CD4-positive, alpha-beta T cell treated with Interleukin-2 at 100 ng/mL for 4 hours (primary cell): Measurements from ENCODE around the gene MFSD12.
A peak's percentile ranks its signal among the peaks of the same experiment; 100 is the strongest.

Experiments used
- DNase-seq: peaks from one replicate; pipeline ENCODE4 v3.0.0-alpha.2; 2020; ENCODE audit warnings: low spot score

The MFSD12 gene

DNA sequence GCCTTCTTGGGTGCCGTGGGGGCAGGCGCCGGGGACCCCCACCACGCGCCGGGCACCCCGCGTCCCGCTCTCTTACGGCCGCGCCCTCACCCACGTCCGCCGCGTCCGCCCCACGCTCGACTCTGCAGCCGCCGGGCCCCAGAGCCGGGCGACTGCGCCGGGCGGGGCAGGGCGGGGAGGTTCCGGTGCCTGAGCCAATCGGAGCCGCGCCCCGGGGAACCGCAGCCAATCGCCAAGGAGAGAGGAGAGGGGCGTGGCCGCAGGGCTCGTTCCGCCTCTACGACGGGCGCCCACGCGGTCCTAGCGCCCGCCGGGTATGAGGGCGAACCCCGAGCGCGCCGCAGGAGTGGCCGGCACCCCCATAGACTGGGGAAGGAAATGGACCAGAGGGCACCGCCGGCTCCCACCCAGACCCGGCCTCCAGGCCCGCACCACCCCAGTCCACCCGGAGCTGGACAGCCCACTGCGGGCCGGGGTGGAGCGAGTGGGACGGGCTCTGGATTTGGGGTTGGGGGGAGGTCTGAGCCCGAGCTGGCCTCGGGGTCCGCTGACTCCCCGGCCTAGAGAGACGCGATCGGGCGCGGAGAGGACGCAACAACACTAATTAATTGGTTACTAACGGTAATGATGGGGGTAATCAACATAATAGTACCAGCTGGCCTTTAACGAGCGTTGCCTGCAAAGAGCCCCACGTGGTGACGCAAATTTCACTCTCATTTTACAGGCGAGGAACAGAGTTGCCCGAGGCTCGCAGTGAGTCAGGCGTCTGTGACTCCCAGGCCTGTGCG is at the start of gene MFSD12:
TSS of gene MFSD12 (minus strand) at position 126 of the 788 bp plus-strand sequence. CDS start 183 bp downstream, outside the sequence.
- DNase-seq: peak; percentile 95

DNA sequence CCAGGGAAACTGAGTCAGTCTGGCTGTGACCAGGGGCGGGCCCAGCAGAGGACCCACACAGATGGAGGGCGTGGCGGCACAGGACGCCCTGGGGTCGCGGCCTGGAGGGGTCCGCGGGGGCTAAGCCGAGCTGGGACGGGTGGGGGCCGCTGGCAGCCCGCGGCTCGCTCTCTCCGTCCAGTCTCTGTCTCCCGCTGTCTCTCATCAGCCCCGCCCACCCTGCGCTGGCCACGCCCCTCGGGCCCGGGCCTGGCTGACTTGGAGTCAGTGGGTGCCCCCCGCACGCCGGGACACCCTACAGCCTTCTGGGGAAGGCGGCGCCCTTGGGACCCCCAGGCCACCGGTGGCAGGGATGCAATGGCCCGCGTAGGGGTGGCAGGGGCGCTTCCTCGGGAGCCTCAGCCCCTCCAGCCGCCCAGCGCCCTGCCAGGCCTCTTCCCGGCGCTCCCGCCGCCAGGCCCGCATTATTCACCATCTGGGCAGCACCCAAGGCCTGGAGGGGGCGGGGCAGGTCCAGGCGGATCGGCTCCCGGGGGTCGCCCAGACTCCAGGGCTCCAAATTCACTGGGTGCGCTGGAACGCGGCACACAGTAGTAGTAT is 49.4 kb upstream of the MFSD12 start, which contains the start of gene TBXA2R:
TSS of gene TBXA2R (minus strand) at position 186 of the 600 bp plus-strand sequence. CDS start 6,241 bp downstream, outside the sequence.
- DNase-seq: peak; percentile 32

DNA sequence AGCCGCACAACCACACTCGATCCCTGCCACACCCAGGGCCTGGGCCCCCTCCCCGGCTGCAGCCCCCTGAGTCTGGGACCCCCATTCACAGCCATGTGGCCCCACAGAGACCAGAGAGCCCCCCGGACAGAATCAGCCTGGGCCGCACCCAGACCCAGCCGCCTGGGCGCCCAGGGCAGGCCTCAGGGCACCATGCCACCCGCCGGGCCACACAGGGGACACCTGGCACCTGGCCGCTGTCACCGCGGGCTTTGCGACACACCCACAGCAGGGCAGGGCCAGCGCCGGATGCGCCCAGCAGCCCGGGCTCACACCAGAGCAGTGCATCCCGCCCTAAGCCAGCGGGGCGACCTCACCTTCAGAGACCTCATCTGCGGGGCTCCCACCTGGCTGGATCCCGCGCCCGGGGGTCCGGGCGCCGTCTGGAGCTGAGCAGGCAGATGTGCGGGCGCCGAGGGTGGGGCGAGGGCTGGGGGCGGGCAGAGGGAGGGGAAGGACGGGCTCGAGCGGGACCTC is 48.8 kb upstream of the MFSD12 start:
- DNase-seq: peak; percentile 25

DNA sequence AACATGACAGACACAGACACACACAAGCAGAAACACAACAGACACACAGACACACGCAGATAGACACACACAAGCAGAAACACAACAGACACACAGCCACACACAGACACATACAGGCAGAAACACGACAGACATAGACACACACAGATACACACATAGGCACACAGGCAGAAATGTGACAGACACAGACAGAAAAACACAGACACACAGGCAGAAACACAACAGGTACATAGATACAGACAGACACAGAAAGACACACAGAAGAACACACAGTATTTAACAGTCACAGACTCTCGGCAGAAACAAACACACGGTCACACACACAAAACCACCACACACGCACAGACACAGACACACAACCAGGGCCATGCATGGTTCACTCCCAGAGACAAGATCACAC is 48.4 kb upstream of the MFSD12 start:
- no peak for DNase-seq

DNA sequence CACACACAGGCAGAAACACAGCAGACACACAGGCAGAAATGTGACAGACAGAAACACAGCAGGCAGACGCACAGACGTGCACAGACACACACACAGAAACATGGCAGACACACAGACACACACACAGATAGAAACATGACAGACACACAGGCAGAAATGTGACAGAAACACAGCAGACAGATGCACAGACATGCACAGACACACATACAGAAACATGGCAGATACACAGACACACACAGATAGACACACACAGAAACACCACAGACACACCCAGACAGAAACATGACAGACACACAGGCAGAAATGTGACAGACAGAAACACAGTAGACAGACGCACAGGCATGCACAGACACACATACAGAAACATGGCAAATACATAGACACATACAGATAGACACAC is 48.0 kb upstream of the MFSD12 start:
- no peak for DNase-seq

DNA sequence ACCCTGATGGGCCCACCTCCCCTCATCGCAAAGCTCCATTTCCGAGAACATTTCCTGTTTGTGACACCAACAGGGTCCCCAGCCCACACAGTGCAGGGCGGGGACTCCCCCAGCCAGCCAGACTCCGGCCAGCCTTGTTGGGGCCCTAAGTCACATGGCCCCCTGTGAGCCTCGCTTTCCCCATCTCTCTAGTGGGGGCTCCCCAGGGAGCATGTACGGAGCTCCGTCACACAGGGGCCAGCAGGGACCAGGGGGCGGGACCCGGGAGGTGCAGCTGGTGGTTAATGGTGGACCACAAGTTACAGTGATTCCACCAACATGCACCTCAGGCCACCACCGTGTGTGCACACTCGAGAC is 47.6 kb upstream of the MFSD12 start:
- peak; percentile 26 for DNase-seq

DNA sequence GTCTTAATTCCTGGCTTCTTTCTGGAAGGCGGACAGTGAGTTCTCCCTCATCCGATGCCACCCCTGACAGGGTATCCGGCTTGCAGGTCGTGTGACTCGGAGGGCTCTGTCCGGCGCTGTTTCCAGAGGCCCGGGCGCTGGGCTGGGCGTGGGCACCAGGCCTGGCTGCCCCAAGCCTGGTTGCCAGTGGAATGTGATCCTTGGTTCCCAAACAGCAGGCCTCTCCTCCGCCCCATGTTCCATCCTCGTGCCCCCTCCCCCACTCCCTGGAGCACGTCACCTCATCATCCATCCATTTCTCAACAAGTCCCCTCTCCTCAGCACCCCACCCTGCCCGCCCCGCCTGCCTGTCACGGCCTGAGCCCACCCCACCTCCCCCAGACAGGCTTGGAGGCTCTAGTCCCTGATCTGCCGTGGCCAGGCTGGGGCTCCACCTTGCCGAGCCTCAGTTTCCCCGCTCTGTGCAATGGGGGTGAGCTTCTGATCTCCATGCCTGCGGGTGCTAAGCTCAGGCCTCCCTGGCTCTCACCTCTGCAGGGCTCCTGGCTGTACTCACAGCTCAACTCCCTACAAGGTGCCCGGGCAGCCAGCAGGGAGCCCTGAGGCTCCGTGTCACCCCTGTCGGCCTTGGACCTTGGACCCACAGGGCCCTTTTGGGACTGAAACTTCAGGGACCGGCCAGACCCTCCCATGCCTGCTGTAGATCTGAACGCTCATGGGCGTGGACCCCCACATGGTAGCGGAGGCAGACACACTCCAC is 47.0 kb upstream of the MFSD12 start:
- no peak for DNase-seq

DNA sequence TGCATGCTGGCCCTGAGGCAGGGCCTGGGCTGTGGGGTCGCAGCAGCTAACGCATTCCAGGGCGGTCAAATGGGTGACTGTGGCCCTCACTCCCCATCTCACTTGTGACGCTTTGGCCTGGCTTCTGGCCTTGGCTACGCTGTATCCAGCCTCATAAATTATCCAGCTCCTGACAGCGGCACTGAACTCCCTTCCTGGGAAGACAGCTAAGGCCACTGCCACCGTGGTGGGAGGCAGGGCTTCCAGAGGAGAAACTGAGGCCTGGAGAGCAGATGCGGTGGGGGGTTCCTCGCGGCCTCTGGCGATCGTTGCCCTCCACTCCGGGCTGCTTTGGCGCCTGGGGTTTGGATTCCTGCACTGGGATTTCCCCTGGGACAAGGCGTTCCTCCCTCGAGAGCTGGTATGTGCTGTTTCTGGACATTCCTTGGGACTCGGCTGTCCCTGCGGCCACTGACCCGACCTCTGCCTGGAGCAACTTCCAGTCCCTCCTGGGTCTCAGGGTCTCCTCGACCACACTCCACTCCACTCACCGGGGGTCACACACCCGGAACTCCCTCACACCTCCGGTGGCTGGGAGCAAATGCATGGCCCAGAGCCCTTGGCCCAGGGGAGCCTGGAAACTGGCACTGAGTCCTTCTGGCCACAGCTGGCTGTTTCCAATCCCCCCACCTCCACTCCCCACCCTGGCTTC is 45.9 kb upstream of the MFSD12 start:
- DNase-seq: no peak

DNA sequence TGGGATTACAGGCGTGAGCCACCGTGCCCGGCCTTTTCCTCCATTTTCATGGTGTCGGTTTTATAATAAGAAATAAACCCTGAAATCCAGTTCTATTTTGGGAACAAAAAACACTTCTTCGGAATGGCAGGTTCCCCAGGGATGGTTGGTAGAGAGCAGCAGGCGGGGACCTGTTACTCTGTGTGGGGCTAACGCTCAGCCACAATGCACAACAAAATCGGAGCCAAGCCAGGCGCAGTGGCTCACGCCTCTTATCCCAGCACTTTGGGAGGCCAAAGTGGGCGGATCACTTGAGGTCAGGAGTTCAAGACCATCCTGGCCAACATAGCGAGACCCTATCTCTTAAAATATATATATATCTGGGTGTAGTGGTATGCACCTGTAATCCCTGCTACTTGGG is 43.6 kb upstream of the MFSD12 start:
- no peak for DNase-seq

DNA sequence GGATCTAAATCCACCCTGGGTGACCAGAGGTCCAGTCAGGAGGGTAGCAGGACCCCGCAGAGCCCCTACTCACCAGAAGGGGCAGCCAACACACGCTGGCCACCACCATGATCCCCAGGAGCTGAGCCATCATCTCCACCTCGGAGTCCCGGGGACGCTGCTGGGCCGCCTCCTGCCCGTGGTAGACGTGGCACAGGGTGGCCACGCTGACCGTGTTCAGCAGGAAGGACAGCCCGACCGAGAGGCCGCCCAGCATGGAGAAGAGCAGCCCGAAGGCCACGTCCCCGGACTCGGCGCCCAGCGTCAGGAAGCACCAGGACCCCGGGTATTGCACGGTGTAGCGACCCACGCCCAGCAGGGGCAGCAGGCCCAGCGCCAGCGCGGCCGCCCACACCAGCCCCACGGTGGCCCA is 42.4 kb upstream of the MFSD12 start:
- no peak for DNase-seq

DNA sequence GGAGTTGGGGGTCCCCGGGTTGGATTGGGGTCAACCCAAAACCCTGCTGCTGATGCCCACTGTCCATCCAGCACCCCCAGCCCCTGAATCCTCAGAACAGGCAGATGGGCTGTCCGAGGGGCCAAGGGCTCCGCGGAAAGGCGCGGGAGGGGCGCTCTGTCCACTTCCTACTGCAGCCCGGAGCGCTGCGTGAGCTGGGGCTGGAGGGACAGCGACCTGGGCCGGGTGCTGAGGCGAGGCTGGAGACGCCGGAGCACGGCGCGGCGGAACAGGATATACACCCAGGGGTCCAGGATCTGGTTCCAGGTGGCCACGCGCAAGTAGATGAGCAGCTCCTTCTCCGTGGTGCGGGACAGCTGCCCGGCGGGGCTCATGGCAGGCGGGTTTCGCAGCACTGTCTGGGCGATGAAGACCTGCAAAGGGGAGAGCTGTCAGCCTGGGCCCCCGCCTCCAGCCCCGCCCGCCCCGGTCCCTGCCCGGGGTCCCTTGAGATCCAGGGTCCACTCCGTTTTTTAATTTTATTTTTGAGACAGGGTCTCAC is 38.2 kb upstream of the MFSD12 start:
- DNase-seq: no peak

DNA sequence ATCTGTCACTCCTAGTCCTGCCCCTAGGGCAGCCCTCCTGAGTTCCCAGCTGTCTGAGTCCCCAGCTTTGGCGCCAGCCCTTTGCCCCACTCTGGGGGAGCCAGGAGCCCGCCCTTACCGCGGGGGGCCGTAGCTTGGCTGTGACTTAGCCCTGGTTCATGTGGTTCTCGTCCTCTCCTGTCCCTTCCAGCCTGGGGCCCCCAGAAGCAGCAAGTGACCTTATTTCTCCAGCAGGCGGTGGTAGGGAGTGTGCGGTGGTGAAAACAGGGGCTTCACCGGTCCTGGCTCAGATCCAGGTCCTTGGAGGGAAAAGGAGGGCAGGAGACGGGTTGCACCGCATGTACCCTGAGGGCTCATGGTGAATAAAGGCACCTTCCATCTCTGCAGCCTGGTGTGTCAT is 35.8 kb upstream of the MFSD12 start:
- DNase-seq: no peak

DNA sequence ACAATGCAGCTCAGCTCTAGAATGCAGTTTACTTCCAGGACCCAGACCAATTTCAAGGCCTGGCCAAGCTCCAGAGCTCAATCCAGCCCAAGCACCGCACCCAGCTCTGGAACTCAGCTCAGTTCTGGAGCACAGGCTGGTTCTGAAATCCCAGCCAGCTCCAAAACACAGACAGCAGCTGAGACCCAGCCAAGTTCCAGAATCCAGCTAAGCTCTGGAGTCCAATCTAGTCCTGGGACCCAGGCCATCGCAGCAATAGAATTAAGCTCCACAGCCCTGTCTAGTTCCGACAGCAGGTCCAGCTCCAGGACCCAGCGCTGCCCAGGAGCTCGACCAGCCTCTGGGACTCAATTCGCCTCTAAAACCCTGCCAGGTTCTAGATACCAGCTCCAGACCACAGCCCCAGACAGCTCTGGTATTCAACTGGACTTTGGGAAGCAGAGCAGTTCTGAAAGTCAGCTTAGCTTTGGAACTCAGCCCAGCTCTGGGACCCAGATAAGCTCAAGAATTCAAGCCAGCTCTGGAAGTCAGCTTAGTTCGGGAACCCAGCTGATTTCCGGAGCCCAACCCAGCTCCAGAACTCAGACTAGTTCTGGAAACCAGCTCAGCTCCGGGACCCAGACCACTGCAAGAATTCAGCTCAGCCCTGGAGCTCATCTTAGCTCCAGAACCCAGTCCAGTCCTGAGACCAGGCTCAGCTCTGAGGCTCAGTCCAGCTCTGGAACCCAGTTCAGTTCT is 34.7 kb upstream of the MFSD12 start:
- no peak for DNase-seq

DNA sequence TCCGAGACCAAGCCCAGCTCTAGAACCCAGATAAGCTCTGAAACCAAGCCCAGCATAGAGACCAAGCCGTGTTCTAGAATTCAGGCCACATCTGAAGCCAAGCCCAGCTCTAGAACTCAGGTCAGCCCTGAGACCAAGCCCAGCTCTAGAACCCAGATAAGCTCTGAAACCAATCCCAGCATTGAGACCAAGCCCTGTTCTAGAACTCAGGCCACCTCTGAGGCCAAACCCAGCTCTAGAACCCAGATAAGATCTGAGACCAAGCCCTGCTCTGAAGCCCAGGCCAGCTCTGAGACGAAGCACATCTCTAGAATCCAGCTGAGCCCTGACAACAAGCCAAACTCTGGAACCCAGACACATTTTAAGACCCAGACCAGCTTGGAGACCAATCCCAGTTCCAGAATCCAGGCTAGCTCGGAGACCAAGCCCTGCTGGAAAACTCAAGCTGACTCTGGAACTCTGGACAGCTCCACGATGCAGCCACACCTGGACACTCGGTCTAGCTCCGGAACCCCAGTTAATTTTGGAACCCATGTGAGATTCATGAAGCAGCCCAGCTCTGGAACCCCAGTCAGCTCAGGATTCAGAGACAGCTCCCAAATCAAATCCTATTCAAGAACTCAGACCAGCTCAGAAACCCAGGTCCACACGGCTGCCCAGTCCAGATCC is 33.7 kb upstream of the MFSD12 start:
- no peak for DNase-seq

DNA sequence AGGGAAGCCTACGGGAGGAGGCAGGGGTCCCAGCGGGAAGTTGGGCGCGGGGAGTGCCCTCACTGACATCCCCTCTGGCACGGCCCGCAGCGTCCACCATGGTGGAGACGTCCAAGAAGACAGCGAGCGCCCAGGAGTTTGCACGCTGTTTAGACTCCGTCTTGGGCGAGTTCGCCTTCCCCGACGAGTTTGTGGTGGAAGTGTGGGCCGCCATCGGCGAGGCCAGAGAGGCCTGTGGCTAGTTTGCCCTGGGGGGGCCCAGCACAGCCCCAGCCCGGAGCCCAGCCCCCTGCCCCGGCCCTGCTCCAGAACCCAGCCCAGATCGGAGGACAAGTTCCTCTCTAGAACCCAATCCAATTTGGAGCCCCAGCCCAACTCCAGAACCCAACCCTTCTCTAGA is 32.6 kb upstream of the MFSD12 start:
- no peak for DNase-seq

DNA sequence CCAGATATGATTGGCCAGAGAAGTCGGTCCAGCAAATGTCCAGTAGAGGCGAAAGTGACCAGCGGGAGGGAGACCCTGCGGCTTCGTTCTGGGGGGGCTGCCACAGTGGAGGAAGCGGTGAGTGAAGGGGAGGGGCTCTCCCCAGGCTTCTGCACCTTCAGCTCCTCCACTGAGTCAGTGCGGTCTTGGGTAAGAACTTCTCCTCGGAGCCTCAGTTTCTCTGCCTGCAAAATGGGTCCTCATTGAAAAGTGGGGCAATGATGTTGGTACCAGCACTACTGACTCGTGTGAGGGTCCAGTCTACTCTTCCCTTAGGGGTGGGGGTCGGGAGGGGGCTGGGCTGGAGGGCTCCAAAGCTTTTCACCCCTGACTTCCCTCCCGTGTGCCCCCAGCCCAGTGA is 32.1 kb upstream of the MFSD12 start:
- DNase-seq: no peak

DNA sequence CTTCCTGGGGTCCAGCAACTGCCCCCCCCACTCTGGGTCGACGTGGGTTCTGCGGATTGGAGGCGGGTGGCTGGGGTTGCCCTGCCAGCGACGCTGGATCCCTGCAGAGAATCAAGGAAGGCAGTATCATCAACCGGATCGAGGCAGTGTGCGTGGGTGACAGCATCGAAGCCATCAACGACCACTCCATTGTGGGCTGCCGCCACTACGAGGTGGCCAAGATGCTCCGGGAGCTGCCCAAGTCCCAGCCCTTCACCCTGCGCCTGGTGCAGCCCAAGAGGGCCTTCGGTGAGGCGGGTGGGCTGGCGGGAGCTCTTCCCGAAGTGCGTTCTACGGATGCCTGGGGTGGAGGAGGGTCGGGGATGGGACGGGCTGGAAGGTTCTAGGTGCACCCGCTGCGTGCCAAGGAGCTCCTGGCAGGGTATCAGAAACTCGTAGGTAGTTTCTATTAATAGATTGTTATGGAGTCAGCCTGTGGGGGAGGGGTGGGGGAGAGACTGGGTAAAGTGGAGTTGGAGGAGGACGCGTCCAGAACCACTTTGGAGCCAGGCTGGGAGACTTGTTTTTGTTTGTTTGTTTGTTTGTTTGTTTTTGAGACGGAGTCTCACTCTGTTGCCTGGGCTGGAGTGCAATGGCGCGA is 29.4 kb upstream of the MFSD12 start:
- DNase-seq: no peak

DNA sequence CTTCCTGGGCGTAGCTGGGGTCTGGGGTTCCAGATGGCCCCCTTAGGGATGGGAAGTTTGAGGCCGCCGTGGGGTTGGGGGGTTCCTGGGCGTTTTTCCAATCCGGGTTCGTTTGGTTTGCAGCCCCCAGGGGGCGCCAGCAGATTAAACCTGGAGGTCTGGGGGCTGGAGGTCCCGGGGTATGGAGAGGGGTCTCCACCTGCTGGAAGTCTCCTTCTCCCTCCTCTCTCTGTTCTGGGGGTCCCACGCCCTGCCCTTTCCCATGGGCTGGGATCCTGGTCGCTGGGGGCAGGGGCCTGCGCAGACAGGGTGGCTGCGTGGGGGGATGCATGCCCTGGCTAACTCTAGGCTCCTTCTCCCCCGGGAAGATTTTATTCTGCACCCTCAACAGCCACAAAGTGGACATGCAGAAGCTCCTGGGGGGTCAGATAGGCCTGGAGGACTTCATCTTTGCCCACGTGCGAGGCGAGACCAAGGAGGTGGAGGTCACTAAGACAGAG is 28.8 kb upstream of the MFSD12 start:
- peak; percentile 34 for DNase-seq

DNA sequence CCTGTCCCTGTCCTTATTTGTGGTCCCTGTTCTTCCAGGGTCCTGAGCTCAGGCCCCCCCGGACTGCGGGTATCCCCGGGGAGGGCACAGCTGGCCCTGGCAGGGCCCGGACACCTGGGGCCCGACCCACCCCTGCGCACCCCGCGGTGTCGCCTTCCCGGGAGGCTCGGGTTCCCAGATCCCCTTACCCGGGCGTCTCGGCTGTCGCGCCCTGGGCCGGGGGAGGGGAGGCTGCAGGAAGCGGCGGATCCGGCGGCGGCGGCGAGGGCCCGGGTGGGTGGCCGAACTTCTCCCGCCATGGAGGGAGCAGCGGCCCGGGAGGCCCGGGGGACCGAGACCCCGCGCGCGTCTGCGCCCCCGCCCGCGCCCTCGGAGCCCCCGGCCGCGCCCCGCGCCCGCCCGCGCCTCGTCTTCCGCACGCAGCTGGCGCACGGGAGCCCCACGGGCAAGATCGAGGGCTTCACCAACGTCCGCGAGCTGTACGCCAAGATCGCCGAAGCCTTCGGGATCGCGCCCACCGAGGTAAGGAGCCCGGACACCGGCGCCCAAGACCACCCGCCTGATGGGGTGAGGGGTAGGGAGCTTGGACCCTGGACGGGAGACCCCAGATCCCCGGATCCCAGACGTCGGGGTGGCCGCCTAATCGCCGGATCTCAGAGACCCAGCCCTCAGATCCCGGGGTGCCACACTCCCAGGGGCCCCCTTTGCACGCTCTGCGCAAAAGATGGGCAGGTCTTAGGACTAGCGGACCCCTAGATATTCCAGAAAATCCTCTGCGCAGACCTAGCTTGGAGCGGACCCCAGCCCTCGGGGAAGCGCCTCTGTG is 28.1 kb upstream of the MFSD12 start, which contains the start of gene GIPC3:
TSS of gene GIPC3 (plus strand) at position 178 of the 826 bp plus-strand sequence. CDS start at position 298, 120 bp downstream.
- no peak for DNase-seq
